Breast epithelium (tissue), 4 donors: ENCODE data around the gene COL26A1. TPM values are rescaled to one million over a fixed set of nuclear protein-coding genes. Genes with fewer than 3 reads are reported as not detected.

Source experiments
- DNase-seq, 2 donors: peaks; one replicate each; pipeline ENCODE4 v3.0.0-alpha.2; 2019; ENCODE audit warnings: low spot score in 2 of 2
- H3K27ac ChIP-seq, 2 donors: fragments of 200-600 bp; sonication (generic) in 1 of 2; one replicate each; pipeline ENCODE4 v1.5.1; 2016 to 2019; ENCODE audit warnings: mild to moderate bottlenecking in 1 of 2
- H3K27me3 ChIP-seq, 2 donors: fragments of 200-600 bp; sonication (generic) in 1 of 2; one replicate each; pipeline versions ENCODE4 v1.5.1 to v1.6.0; 2017 to 2019; ENCODE audit warnings: control low read depth in 1 of 2, mild to moderate bottlenecking in 1 of 2
- H3K36me3 ChIP-seq: fragments of 200-600 bp; one replicate; pipeline ENCODE4 v1.5.1; 2019
- H3K4me1 ChIP-seq, 2 donors: fragments of 200-600 bp; sonication (generic); one replicate each; pipeline ENCODE4 v1.5.1; 2016 to 2019; ENCODE audit warnings: control low read depth in 1 of 2
- H3K4me3 ChIP-seq, 3 donors: fragments of 200-600 bp; sonication (generic); 1 replicate in 2 of 3; 2 replicates in 1 of 3; pipeline ENCODE4 v1.5.1; 2016 to 2019; ENCODE audit warnings: mild to moderate bottlenecking in 3 of 3, moderate library complexity in 2 of 3
- H3K9me3 ChIP-seq, 2 donors: fragments of 200-600 bp; sonication (generic) in 1 of 2; one replicate each; pipeline ENCODE4 v1.5.1; 2016 to 2019; ENCODE audit warnings: control low read depth in 1 of 2
- POLR2A ChIP-seq: fragments of 450-650 bp; IDR thresholded peaks from one replicate; pipeline ENCODE4 v1.6.1; 2016; ENCODE audit warnings: antibody characterized with exemption, mild to moderate bottlenecking, moderate library complexity
- POLR2AphosphoS5 ChIP-seq, 3 donors: sonication (generic); formaldehyde crosslinking; IDR thresholded peaks; one replicate each; pipeline ENCODE4 v1.6.1; 2017; ENCODE audit warnings: antibody characterized with exemption in 3 of 3
- intact Hi-C: fragments of 100-400 bp; cut with DNase I; formaldehyde crosslinking; loops from one replicate; pipeline ENCODE4 v1.15.1; 2023; ENCODE audit warnings: low total_unique reads
- total RNA-seq, 3 donors: library from RNA; depleted of rRNA; stranded (reverse); fragments of >200 nt; gene quantifications; one replicate each; pipeline ENCODE4 v1.1.0, GENCODE V29; 2016
- TF ChIP-seq, protein P1 (sequence below), 3 donors: fragments of 450-650 bp; IDR thresholded peaks; one replicate each; pipeline ENCODE4 v1.5.1; 2016 to 2017; ENCODE audit warnings: antibody characterized with exemption in 3 of 3, mild to moderate bottlenecking in 3 of 3, moderate library complexity in 3 of 3

Gene COL26A1
- total RNA-seq, 3 donors from 2014 or later: not detected

- peaks cover 0 to 29% of the 10 kb centered on the region in 2 donors for H3K27me3 ChIP-seq
- no peak for DNase-seq
- intact Hi-C loops: no loop called here
- H3K4me1 ChIP-seq: no peaks in the 10 kb centered on the region
- TF ChIP-seq POLR2AphosphoS5 (IDR thresholded peaks at IDR 0.05): no peak
- TF ChIP-seq, protein P1, sequence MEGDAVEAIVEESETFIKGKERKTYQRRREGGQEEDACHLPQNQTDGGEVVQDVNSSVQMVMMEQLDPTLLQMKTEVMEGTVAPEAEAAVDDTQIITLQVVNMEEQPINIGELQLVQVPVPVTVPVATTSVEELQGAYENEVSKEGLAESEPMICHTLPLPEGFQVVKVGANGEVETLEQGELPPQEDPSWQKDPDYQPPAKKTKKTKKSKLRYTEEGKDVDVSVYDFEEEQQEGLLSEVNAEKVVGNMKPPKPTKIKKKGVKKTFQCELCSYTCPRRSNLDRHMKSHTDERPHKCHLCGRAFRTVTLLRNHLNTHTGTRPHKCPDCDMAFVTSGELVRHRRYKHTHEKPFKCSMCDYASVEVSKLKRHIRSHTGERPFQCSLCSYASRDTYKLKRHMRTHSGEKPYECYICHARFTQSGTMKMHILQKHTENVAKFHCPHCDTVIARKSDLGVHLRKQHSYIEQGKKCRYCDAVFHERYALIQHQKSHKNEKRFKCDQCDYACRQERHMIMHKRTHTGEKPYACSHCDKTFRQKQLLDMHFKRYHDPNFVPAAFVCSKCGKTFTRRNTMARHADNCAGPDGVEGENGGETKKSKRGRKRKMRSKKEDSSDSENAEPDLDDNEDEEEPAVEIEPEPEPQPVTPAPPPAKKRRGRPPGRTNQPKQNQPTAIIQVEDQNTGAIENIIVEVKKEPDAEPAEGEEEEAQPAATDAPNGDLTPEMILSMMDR (IDR thresholded peaks at IDR 0.05): no peak
- no peak for TF ChIP-seq POLR2A
- no peak overlapping the region for H3K4me3 ChIP-seq
- H3K9me3 ChIP-seq: peaks cover 0 to 20% of the 10 kb centered on the region in 2 donors
- H3K36me3 ChIP-seq: no peaks in the 10 kb centered on the region
- no peak overlapping the region for H3K27ac ChIP-seq
Observed at GRCh38 chr7:101567230-101567629, 204.6 kb downstream of the COL26A1 start.

DNA sequence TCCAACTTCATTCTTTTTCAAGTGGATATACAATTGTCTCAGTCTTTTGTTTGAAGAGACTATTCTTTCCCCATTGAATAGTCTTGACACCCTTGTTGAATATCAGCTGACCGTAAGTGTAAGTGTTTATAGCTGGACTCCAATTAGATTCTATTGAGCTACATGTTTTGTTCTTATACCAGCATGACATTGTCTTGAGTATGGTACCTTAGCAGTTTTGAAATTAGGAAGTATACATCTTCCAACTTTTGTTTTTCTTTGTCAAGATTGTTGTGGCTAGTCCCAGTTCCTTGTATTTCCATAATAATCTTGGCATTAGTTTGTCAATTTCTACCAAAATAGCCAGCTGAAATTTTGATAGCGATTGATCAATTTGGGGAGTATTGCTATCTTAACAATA, 209.5 kb downstream of the COL26A1 start:
- Histone ChIP-seq H3K9me3 (peaks cover 0 to 28% of the 10 kb centered on the region in 2 donors), H3K27me3 (no peaks in the 10 kb centered on the region), H3K4me3 (no peak overlapping the region), H3K27ac (no peak overlapping the region), H3K36me3 (no peaks in the 10 kb centered on the region), H3K4me1 (no peaks in the 10 kb centered on the region)
- intact Hi-C loops: no loop called here
- DNase-seq: no peak
- TF ChIP-seq POLR2A (no peak), POLR2AphosphoS5 (IDR thresholded peaks at IDR 0.05) (no peak)
- TF ChIP-seq, protein P1 (IDR thresholded peaks at IDR 0.05): no peak

DNA sequence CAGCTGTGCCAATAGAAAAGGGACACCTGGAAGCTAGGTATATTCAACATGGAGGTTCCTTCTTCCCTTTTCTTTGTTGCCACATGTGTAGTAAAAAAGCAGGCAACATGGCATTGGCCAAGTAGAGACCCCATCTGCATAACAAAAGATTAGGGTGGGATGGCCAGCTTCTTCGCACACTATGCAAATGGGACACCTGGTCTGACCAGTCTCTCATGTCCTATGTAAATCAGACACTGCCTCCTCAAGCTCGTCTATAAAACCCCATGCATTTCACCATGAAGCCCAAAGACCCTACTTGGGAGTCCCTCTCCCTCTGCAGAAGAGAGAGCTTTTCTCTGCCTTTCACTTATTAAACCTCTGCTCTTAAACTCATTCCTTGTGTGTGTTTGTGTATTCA, 212.5 kb downstream of the COL26A1 start:
- Histone ChIP-seq H3K27ac (no peak overlapping the region), H3K4me3 (no peak overlapping the region), H3K27me3 (no peaks in the 10 kb centered on the region), H3K9me3 (peaks cover 0 to 22% of the 10 kb centered on the region in 2 donors), H3K36me3 (no peaks in the 10 kb centered on the region), H3K4me1 (no peaks in the 10 kb centered on the region)
- TF ChIP-seq POLR2A (no peak), POLR2AphosphoS5 (IDR thresholded peaks at IDR 0.05) (no peak)
- TF ChIP-seq, protein P1 (IDR thresholded peaks at IDR 0.05): no peak
- no peak for DNase-seq
- intact Hi-C loops: no loop called here

DNA sequence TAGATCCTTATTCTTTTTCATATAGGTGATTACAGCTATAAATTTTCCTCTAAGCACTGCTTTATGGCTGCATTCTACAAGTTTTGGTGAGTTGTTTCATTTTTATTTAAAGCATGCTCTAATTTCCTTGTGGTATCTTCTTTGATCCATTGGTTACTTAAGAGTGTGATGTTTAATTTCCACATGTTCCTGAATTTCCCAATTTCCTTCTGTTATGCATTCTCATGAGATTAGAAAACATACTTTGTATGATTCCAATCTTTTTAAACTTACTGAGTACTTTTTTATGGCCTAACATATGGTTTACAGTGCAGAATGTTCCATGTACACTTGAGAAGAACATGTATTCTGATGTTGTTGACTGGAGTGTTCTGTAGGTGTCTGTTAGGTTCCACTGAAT, 213.0 kb downstream of the COL26A1 start:
- no peak for DNase-seq
- no peaks in the 10 kb centered on the region for H3K36me3 ChIP-seq
- peaks cover 0 to 17% of the 10 kb centered on the region in 2 donors for H3K9me3 ChIP-seq
- intact Hi-C loops: no loop called here
- no peaks in the 10 kb centered on the region for H3K27me3 ChIP-seq
- TF ChIP-seq, protein P1 (IDR thresholded peaks at IDR 0.05): no peak
- TF ChIP-seq POLR2AphosphoS5 (IDR thresholded peaks at IDR 0.05) (no peak), POLR2A (no peak)
- no peaks in the 10 kb centered on the region for H3K4me1 ChIP-seq
- H3K27ac ChIP-seq: no peak overlapping the region
- H3K4me3 ChIP-seq: no peak overlapping the region

- intact Hi-C loops: no loop called here
- TF ChIP-seq POLR2A (no peak), POLR2AphosphoS5 (IDR thresholded peaks at IDR 0.05) (no peak)
- TF ChIP-seq, protein P1 (IDR thresholded peaks at IDR 0.05): no peak
- H3K4me3 ChIP-seq: no peak overlapping the region
- no peak overlapping the region for H3K27ac ChIP-seq
- H3K9me3 ChIP-seq: peaks cover 0 to 10% of the 10 kb centered on the region in 2 donors
- no peak for DNase-seq
- H3K27me3 ChIP-seq: peaks cover 0 to 4% of the 10 kb centered on the region in 2 donors
- no peaks in the 10 kb centered on the region for H3K4me1 ChIP-seq
- H3K36me3 ChIP-seq: no peaks in the 10 kb centered on the region
Observed at GRCh38 chr7:101576998-101577397, 214.3 kb downstream of the COL26A1 start.
